HG02759 (cell line): ENCODE data around the gene CYRIA.

Experiments
- ATAC-seq: cut with Tn5 transposase; IDR thresholded peaks from one replicate; pipeline ENCODE4 v1.9.1; 2021; ENCODE audit warnings: mild to moderate bottlenecking, moderate library complexity; ENCODE audit not compliant: unreplicated experiment

The CYRIA gene

DNA sequence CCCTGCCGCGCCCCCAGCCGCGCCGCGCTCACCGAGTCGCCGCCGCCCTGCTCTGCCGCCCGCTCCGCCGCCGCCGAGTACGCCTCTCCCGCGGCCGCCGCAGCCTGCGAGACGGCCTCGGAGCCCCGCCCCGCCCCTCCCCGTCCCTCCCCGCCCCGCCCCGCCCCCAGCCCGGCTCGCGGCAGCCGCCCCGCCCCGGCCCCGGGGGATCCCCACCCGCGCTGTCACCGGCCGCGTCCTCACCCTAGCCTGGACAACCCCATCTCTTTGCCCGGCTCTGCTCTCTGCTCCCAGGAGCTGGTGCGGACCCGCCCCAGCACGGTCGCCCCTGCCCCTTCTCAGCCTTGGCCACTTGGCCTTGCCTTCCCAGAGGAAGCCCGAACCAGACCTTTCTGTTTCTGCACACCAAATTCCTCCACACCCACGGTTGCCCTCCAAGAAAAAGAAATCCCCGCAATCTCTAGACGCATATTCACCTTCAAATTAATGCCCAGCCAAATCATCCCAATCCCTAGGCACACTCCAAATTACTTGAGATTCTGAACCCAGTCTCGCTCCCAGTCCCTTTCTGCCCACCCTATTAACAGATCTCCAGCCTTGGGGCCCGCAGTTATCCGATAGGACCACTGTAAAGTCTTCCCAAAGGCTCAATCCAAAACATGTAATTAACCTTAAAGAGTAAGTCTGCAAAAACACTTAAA is at the start of gene CYRIA:
Gene CYRIA, minus strand, starts transcription at position 87 of the 701 bp plus-strand sequence. CDS start 77,715 bp downstream, outside the sequence.
- ATAC-seq: peak; percentile 77

DNA sequence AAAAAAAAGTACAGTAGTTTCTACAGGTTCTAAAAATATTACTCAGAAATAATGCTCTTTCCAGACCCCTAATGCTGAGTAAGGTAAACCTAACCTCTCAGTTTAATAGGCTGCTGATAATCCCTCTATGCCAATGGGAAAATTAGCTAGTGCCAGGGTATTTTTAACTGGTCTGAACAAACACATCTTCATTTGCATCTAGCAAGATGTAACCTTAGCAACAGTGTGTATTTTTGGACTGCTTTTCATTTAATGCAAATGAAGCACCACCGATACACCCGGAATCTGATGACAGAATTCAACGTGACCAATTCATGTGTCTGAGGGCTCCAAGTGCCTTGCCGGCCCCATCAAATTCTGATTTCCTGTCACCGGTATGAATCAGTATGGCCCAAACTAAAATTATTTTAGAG is 47.4 kb upstream of the CYRIA start:
- peak; percentile 78 for ATAC-seq

DNA sequence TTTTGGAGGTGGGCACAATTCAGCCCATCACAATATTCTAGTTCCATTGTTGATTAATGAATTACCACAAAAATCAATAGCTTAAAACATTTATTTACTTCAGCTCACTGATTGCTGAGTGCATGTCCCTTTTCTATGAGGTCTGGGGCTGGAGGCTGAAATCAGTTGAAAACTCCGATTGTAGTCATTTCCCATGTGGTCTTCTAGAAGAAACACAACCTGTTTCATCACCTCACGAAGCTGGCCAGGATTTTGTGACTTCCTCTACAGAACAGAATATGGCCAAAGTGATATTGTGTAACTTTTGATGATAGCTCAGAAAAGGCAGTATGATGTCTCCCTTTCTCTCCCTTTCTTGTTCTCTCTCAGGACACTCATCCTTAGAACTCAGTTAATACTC is 44.1 kb upstream of the CYRIA start:
- ATAC-seq: no peak

DNA sequence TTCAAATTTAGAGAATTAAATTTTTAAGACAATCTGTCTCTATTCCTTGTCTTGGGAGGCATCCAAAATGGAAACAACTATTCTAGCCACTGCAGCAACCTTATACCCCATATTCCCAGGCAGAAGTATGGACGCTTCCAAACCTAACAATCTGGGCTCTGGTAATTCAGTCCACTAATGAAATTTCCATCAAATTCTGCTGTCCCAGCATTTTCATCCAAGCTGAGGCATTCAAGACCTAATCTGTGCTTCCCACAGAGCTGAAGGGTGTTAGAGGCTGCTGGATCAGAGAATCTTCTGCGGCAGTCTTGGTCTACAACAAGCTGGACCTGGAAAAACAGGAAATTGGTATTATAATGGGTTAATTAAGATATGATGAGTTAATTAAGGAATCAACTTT is 42.5 kb upstream of the CYRIA start:
- no peak for ATAC-seq

DNA sequence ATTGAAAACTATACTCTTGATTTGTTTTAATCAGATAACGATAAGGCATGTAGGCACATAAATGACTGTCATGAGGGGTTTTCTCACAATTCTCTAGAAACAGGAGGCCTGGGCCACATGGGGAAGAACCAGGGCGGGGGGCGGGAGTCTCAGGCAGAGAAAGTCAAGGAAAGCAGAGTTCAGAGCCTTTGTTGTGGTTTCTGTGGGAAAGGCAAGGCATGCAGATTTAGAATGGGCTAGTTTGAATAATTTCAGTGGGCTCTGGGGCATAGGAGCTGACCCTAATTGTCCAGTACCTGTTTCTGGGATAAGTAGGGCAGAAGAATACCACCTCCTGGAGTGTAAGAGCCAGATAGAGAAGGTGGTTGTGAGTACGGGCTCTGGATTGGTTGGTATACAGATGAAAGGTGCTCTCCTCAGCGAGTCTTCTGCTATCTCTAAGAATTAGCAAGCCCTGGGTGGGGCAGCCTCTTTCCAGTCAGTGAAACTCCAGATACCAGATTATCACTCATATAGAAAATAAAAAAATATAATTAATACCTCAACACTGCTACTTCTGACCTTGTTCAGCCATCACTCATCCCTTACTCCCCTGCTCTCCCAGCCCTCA is 41.5 kb upstream of the CYRIA start:
- ATAC-seq: no peak

DNA sequence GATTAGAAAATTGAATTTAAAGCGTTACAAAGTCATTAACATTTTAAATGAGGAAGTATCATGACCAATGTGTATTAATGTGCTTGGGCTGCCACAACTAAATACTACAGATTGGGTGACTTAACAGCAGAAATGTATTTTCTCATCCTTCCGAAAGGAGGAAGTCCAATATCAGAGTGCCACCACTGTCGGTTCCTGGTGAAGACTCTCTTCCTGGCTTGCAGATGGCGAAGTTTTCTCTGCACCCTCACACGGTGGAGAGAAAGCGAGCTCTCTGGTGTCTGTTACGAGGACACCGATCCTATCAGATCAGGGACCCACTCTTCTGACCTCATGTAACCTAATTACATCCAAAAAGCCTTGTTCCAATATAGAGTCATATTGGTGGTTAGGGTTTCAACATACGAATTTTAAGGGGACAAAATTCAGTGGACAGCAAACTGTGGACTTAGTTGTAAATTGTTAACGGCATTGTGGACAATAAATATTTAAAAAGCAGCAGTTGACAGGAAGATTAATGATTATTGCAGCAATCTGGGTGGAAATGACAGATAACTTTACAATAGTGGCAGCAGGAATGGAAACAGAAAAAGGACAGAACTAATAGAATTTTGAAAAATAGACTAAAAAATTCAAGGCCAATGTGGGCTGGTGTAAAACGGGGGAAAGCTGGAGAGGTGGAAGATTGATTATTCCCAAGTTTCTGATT is 35.1 kb upstream of the CYRIA start:
- ATAC-seq: no peak

DNA sequence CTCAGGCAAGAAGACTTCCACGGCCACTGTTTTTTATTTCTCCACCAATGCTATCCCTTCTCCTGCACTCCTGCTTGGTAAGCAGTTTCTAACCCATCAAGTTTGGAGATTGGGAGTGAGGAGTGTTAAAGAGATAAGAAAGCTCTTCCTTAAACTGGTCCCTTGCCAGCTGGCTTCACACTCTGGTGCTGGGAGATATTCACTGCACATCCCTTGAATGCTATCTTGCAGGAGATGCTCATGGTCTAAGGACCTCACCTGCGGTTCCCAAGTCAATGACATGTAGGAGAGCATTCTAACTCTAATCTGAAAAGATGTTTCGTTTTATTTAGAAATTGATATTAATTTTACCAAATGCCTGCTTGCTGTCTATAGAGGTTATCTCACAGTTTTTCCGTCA is 28.2 kb upstream of the CYRIA start:
- no peak for ATAC-seq

DNA sequence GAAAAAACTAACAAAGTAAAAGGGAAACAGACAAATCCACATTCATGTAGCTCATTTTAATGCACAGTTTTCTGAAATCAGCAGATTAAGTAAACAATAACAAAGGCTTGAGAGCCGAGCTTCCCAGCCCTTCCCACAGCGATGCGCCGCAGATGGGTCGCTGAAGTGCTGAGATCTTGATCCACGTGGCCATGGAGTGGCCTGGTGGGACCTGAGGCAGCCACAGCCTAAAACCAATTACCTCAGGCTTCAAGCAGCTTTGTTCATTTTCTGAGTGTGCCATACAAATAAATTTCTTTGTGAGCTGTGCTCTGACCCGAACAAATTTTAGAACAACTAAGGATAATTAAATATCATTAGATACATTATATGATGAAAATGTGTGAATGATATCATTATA is 25.6 kb upstream of the CYRIA start:
- no peak for ATAC-seq

DNA sequence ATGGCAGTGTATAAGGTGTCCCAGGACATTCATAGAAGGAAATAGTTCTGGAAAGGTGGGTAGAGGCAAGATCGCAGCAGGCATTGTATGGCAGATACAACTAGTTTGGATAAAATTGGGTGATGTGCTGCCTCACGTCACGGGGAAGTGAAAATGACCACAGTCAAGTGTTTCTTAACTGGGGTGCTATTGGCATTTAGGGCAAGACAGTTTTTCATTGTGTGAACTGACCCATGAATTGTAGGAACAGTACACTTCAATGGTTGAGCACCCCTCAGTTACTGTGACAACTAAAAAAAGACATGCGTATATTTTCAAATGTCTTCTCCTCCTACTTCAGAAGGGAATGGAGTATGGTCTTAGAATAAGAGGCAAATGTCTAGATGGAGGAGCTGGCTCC is 22.3 kb upstream of the CYRIA start:
- no peak for ATAC-seq

DNA sequence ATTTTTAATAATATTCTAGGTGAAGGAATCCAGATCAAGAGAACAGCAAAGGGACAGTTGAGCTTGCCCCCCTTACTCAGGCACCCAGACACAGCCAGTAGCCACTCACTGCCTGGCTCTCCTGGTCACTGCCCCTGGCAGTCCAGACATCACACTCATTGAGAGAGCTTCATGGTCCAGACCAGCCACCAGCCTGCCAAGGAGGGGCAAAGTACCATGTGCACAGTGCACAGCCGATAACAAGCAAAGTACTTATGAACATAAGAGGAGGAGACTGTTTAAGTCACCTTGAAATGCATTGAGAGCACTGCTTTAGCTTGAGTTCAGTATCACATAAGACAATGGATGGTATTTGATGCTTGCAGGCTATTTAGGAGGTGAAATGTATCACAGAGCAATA is 21.6 kb upstream of the CYRIA start:
- no peak for ATAC-seq

DNA sequence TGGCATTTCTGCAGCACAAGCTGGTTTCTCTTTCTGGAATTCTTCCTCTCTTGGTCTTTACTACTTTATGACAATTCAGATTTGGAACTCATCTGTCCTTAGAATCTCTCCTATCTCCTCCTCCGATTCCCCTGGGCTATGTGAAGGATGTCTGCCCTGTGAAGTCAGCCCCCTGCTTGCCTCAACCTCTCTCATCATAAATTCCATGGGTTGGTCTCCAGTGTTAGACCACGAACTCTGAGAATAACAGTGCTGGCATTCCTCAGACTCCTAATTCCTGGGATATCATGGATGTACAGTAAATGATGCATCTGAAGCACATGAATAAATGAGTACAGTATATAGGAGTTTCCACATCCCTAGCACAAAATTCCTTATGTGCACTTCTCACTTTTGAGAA is 21.0 kb upstream of the CYRIA start:
- no peak for ATAC-seq

DNA sequence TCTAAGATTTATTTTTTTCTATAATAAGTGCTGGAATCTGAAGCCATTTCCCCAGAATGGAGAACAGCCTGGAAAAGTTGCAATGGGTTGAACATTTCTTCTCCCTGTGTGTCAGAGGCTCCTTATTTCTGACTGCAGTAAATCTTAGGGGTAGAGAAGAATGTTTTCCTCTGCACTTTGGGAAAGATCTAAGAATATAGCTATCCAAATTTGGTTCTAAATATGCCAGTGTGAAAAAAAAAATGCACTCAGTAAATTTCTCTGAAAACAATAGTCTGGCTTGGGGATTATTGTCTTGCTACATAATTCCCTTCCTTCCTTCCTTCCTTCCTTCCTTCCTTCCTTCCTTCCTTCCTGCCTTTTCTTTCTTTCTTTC is 19.7 kb upstream of the CYRIA start:
- ATAC-seq: no peak

DNA sequence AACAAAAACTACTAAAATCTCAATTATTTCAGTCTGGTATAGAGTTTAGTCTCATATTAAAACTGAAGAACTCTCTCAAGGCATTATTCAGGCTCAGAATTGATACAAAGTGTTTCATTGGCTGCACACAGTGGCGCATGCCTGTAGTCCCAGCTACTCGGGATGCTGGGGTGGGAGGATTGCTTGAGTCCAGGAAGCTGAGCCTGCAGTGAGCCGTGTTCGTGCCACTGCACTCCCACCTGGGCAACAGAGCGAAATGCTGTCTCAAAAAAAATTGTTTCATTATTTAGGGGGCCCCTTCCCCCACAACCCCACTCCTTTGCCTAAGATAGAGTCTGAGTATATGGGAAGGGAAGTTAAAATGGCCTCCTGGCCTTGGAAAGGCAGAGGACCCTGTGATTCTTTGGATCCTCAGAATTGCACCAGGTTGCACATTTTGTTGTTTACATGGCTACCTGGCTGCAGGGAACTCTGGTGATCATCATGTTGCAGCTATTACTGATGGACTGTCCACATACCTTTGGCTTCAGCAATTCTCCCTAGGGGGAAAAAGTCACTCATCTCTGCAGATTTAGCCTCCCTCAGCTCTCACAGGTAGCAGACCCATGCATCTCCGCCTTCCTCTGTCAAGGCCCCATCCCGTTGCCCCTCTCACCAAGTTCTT is 19.2 kb upstream of the CYRIA start:
- no peak for ATAC-seq

DNA sequence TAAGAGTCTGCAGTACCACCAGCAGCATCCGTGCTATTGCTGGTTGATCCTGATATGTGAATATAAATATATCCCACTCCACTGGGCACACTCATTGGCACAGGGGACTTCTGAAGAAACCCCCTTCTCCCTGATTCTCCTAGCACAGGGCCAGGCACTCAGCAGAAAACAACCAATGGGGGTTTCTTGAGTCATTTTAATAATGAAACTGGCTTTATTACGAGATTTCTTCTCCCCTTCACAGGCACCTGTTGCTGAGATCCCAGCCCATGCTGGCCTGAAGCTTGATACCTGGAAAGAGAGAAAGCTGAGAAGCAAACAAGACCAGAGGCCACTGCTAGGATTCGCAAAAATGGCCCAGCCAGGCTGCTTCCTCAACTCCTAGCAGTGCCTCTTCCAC is 17.9 kb upstream of the CYRIA start:
- ATAC-seq: no peak

DNA sequence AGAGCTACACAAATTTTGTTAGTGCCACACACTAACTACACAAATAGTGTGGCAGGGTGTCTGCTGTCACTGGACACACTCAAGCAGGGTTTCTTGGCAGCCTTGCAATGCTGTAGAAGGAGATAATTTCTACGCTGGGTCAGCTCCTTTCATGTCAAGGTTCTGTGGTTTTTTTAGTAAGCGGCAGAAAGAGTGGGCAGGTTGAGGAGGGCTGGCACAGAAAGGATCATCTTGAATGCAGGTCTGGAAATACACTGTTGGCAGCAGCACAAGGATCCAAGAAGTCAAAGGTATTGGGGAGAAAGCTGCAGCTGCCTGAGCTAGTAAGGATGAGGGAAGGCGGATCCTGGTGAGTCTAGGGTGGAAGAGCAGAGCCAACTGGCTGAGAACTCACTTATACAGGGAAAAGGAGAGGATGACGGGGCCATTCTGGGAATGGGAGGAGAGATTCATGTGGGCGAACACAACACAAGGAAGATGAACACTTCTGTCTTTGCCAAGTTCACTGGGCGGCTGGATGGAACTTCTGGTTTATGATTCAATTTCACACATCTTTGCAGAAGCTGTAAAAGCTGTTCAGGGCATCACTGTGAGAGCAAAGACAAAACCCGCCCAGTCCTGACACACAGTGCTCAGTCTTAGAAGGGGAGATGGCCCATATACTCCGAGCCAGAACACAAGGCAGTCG is 16.9 kb upstream of the CYRIA start:
- ATAC-seq: no peak

DNA sequence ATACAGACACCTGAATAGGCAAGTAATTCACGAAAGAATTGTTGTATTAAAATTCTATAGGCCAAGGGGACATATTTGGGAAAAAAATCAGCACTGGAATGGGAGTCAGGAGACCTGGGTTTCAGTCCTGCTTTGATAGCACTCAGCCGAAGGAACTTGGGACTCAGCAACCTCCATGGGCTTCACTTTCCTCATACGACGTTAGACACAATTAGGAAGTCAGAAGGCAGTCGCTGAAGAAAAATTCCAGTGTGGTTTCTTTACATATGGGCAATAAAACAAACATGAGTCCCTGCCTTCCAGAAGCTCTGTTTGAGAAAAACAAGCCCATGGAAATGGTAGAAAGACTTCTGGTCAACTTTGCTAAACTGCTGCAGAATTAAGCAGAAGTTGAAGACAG is 15.1 kb upstream of the CYRIA start:
- ATAC-seq: no peak

DNA sequence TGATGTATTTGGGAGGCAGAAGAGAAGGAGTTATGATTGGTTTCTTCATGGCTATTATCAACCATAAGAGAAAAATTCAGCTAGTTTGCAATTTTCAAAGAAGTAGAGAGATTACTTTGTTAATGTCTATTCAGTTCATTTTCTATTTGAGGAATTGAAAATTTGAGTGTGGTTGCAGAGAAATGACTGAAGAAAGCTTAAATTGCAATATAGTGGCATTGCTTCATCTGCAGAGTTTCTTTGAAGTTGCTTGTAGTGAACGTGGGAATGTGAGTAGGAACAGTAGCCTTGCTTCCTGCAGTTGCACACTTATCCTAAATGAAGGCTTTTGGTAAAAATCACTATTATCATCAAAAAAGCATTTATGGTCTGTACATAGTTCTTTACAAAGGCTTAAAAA is 14.7 kb upstream of the CYRIA start:
- ATAC-seq: no peak

DNA sequence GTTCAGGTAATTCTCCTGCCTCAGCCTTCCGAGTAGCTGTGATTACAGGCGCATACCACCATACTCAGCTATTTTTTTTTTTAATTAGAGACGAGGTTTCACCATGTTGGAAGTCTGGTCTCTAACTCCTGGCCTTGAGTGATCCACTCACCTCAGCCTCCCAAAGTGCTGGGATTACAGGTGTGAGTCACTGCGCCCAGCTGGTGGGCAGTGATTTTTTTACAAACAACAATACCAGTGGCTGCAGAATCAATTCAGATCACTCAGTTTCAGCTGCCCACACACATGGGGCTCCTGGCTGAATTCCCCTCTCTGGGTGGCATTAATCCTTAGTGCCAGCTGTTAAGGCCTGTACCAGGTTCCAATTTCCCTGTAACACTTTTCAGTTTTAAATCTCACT is 13.3 kb upstream of the CYRIA start:
- no peak for ATAC-seq

DNA sequence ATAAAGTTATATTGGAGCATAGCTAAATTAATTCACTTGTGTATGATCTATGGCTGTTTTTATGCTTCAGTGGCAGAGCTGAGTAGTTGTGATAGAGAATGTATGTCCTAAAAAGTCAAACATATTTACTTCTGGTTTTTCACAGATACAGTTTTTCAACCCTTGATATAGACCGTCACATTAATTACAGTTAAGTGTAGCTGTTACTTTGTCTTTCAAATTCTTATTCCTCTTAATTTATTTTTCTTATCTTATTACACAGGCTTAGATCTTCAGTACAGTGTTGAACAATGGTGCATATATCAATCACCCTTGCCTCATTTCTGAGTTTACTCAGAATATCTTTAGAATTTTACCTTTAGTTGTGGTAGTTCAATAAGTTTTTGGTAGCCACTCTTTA is 12.2 kb upstream of the CYRIA start:
- no peak for ATAC-seq

DNA sequence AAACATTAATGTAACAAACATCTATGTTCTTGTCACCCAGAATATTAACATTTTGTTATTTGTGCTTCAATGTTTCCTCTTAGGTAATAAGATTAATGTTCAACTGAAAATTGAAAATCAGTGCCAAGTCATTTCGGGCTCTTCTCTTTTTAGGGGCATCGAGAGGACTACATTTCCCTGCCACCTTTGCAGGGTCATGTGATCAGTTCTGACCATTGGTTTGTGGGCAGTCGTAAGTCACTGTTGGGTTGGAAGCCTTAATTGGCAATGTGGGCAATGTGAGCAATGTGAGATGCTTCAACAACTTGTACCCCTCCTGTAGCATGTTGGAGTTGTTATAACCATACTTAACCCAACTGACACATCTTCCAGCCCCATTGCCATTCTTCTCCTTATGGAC is 10.1 kb upstream of the CYRIA start:
- no peak for ATAC-seq

DNA sequence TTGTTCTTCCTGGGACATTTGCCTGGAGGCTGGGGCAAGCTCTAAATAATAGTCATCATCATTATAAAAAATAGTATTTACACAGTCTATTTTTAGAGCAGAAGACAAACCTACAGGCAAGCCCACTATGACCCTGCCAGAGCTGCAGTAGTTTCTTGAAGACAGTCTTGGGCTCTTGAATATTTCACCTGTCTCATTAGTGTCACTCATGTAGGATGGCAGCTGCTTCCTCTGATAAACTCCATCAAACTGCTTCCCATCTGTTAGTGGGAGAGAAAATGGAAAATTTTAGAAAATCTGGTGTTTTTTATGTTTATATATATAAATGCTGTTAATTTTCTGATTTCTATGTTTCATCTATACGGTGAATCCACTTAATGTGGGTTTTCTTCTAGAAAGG is 8.5 kb upstream of the CYRIA start:
- no peak for ATAC-seq
